ENCODE results near the gene FFAR1. TPM values are rescaled to one million over a fixed set of nuclear protein-coding genes. Genes with fewer than 3 reads are reported as not detected.
"Not testable (repeated sequence)": the region's sequence is repeated elsewhere in the genome, so short reads cannot be mapped to it uniquely, and the experiment has no call there.

FFAR1 gene
- total RNA-seq, 2 experiments from 2014 or later = not detected

GRCh38 chr19:35352448-35353304, 5.0 kb downstream of the FFAR1 start:
- Mint-ChIP-seq H3K9me3 (ENCODE audit: low read depth) (no peaks in the 10 kb centered on the region), H3K36me3 (no peaks in the 10 kb centered on the region)

GRCh38 chr19:35353635-35354034, 5.9 kb downstream of the FFAR1 start:
- no peak for ATAC-seq
- DNase-seq = peak; percentile 36
- no peaks in the 10 kb centered on the region for H3K9me3 Mint-ChIP-seq (ENCODE audit: low read depth)
- peaks cover 34% of the 10 kb centered on the region for H3K27me3 Mint-ChIP-seq
- no peaks in the 10 kb centered on the region for H3K36me3 Mint-ChIP-seq
- H3K27ac Mint-ChIP-seq = no peak overlapping the region
- peaks cover 24% of the 10 kb centered on the region for H3K4me1 Mint-ChIP-seq
- CTCF ChIA-PET = interaction anchor here (0.9 to 3.8 kb wide), 21 partner anchors 8 to 309 kb away, joined by 3 to 76 read pairs (median 4); no protein-coding TSS in a partner anchor
- no peak overlapping the region for H3K4me3 Mint-ChIP-seq

More at GRCh38 chr19:35352448-35353304, 5.0 kb downstream of the FFAR1 start:
- DNase-seq (peak; percentile 77), ATAC-seq (peak; percentile 71)
- Mint-ChIP-seq H3K4me1 (peaks cover 24% of the 10 kb centered on the region), H3K27me3 (peaks cover 35% of the 10 kb centered on the region), H3K27ac (no peak overlapping the region), H3K4me3 (no peak overlapping the region)
- CTCF ChIA-PET = interaction anchor here (0.9 to 3.8 kb wide), 23 partner anchors 8 to 308 kb away, joined by 3 to 76 read pairs (median 4); no protein-coding TSS in a partner anchor

- CTCF ChIA-PET = interaction anchor here (0.8 to 3.8 kb wide), 4 partner anchors 108 to 140 kb away, joined by 3 to 76 read pairs (median 40); no protein-coding TSS in a partner anchor
- no peaks in the 10 kb centered on the region for H3K9me3 Mint-ChIP-seq (ENCODE audit: low read depth)
- no peak overlapping the region for H3K4me3 Mint-ChIP-seq
- H3K27me3 Mint-ChIP-seq = peaks cover 24% of the 10 kb centered on the region
- H3K4me1 Mint-ChIP-seq = peaks cover 24% of the 10 kb centered on the region
- no peaks in the 10 kb centered on the region for H3K36me3 Mint-ChIP-seq
- no peak overlapping the region for H3K27ac Mint-ChIP-seq
- ATAC-seq = peak; percentile 61
- peak; percentile 68 for DNase-seq
Observed at GRCh38 chr19:35354898-35355297, 7.2 kb downstream of the FFAR1 start.

GRCh38 chr19:35355791-35356460, 8.2 kb downstream of the FFAR1 start:
- no peaks in the 10 kb centered on the region for H3K9me3 Mint-ChIP-seq (ENCODE audit: low read depth)
- H3K4me1 Mint-ChIP-seq = peaks cover 24% of the 10 kb centered on the region
- ATAC-seq = no peak
- H3K27me3 Mint-ChIP-seq = peaks cover 27% of the 10 kb centered on the region
- no peak overlapping the region for H3K4me3 Mint-ChIP-seq
- no peaks in the 10 kb centered on the region for H3K36me3 Mint-ChIP-seq
- H3K27ac Mint-ChIP-seq = no peak overlapping the region
- DNase-seq = no peak
- CTCF ChIA-PET = interaction anchor here (0.6 to 3.8 kb wide), 7 partner anchors 8 to 1154 kb away, joined by 3 to 28 read pairs (median 6); partner anchors contain the start of gene FFAR1

GRCh38 chr19:35357867-35358573, 10.3 kb downstream of the FFAR1 start, which contains the start of gene FFAR3:
Gene FFAR3 (plus strand): TSS chr19:35358460. CDS start chr19:35358891, 431 bp downstream.
- CTCF ChIA-PET = interaction anchor here (0.7 to 2.9 kb wide), 4 partner anchors 109 to 153 kb away, joined by 3 to 15 read pairs (median 7); no protein-coding TSS in a partner anchor
- no peak within 1 kb of the TSS for H3K27ac Mint-ChIP-seq

GRCh38 chr19:35358834-35359233, 11.1 kb downstream of the FFAR1 start:
- H3K27ac Mint-ChIP-seq = not testable (repeated sequence)
- CTCF ChIA-PET = interaction anchor here (1.2 to 2.9 kb wide), 2 partner anchors 108 to 152 kb away, joined by 3 to 15 read pairs; no protein-coding TSS in a partner anchor

More at GRCh38 chr19:35357867-35358573, 10.3 kb downstream of the FFAR1 start, which contains the start of gene FFAR3:
- H3K9me3 Mint-ChIP-seq (ENCODE audit: low read depth) = no peaks in the 10 kb centered on the region
- peak; percentile 22 for DNase-seq
- H3K27me3 Mint-ChIP-seq = peaks cover 35% of the 10 kb centered on the region
- no peak within 1 kb of the TSS for H3K4me3 Mint-ChIP-seq
- H3K4me1 Mint-ChIP-seq = peaks cover 19% of the 10 kb centered on the region
- ATAC-seq = no peak
- no peaks in the 10 kb centered on the region for H3K36me3 Mint-ChIP-seq

GRCh38 chr19:35359395-35359794, 11.7 kb downstream of the FFAR1 start:
- Mint-ChIP-seq H3K4me1 (peaks cover 18% of the 10 kb centered on the region), H3K27me3 (peaks cover 32% of the 10 kb centered on the region)
- H3K36me3 Mint-ChIP-seq; ATAC-seq; CTCF ChIA-PET; H3K27ac Mint-ChIP-seq; H3K4me3 Mint-ChIP-seq; H3K9me3 Mint-ChIP-seq (ENCODE audit: low read depth): not testable (repeated sequence)
- peak; percentile 28 for DNase-seq

More at GRCh38 chr19:35358834-35359233, 11.1 kb downstream of the FFAR1 start:
- not testable (repeated sequence) for DNase-seq; ATAC-seq; H3K4me3 Mint-ChIP-seq; H3K9me3 Mint-ChIP-seq (ENCODE audit: low read depth); H3K36me3 Mint-ChIP-seq
- peaks cover 32% of the 10 kb centered on the region for H3K27me3 Mint-ChIP-seq
- H3K4me1 Mint-ChIP-seq = peaks cover 18% of the 10 kb centered on the region

GRCh38 chr19:35360081-35360480, 12.4 kb downstream of the FFAR1 start:
- H3K4me3 Mint-ChIP-seq; ATAC-seq; H3K27ac Mint-ChIP-seq; H3K9me3 Mint-ChIP-seq (ENCODE audit: low read depth); H3K36me3 Mint-ChIP-seq; CTCF ChIA-PET: not testable (repeated sequence)
- H3K27me3 Mint-ChIP-seq = peaks cover 32% of the 10 kb centered on the region
- DNase-seq = peak; percentile 14
- peaks cover 14% of the 10 kb centered on the region for H3K4me1 Mint-ChIP-seq

- CTCF ChIA-PET = interaction anchor here (1.1 to 1.9 kb wide), 3 partner anchors 8 to 134 kb away, joined by 3 to 4 read pairs (median 3); no protein-coding TSS in a partner anchor
- H3K9me3 Mint-ChIP-seq (ENCODE audit: low read depth) = no peaks in the 10 kb centered on the region
Observed at GRCh38 chr19:35360880-35361420, 13.2 kb downstream of the FFAR1 start.

GRCh38 chr19:35362261-35363000, 14.7 kb downstream of the FFAR1 start:
- no peak overlapping the region for H3K27ac Mint-ChIP-seq
- peaks cover 33% of the 10 kb centered on the region for H3K27me3 Mint-ChIP-seq
- H3K36me3 Mint-ChIP-seq = no peaks in the 10 kb centered on the region
- peak; percentile 29 for DNase-seq
- CTCF ChIA-PET = interaction anchor here (1.9 kb wide), 1 partner anchor 133 kb away, joined by 4 read pairs; no protein-coding TSS in a partner anchor
- ATAC-seq = no peak
- no peak overlapping the region for H3K4me3 Mint-ChIP-seq
- peaks cover 5% of the 10 kb centered on the region for H3K4me1 Mint-ChIP-seq
- H3K9me3 Mint-ChIP-seq (ENCODE audit: low read depth) = no peaks in the 10 kb centered on the region

More at GRCh38 chr19:35360880-35361420, 13.2 kb downstream of the FFAR1 start:
- Mint-ChIP-seq H3K4me3 (no peak overlapping the region), H3K36me3 (no peaks in the 10 kb centered on the region), H3K27me3 (peaks cover 31% of the 10 kb centered on the region), H3K27ac (no peak overlapping the region), H3K4me1 (peaks cover 9% of the 10 kb centered on the region)
- no peak for ATAC-seq
- peak; percentile 23 for DNase-seq

GRCh38 chr19:35363001-35363590, 15.4 kb downstream of the FFAR1 start:
- Mint-ChIP-seq H3K9me3 (ENCODE audit: low read depth) (no peaks in the 10 kb centered on the region), H3K4me3 (no peak overlapping the region), H3K27me3 (peaks cover 37% of the 10 kb centered on the region), H3K36me3 (no peaks in the 10 kb centered on the region), H3K27ac (no peak overlapping the region), H3K4me1 (peaks cover 3% of the 10 kb centered on the region)
- peak; percentile 36 for DNase-seq
- no peak for ATAC-seq
- CTCF ChIA-PET = no interaction called here

All from activated CD8-positive, alpha-beta memory T cell treated with anti-CD3 and anti-CD28 coated beads, Interleukin-2, amount 10 ng/mL, durations not matched to agents 7 days and 5 days (primary cell).